NT2/D1 (cell line): Measurements from ENCODE around the gene PGAM2.

Experiments
- DNase-seq: peaks from one replicate; pipeline ENCODE4 v3.0.0-alpha.2; 2011; ENCODE audit warnings: low read depth, low spot score
- H3K27me3 ChIP-seq: 2 replicates; pipeline ENCODE4 v1.6.0; 2011; ENCODE audit warnings: mild to moderate bottlenecking; ENCODE audit not compliant: insufficient read length, insufficient read depth
- H3K36me3 ChIP-seq: 2 replicates; pipeline ENCODE4 v1.6.1; 2011; ENCODE audit warnings: mild to moderate bottlenecking, low read length, mixed read lengths; ENCODE audit not compliant: insufficient read depth, insufficient read length
- H3K4me1 ChIP-seq: 2 replicates; pipeline ENCODE4 v1.5.1; 2011; ENCODE audit not compliant: insufficient read depth, insufficient read length
- H3K4me3 ChIP-seq: 2 replicates; pipeline ENCODE4 v1.5.1; 2011; ENCODE audit warnings: low read depth; ENCODE audit not compliant: insufficient read length
- H3K9ac ChIP-seq: 2 replicates; pipeline ENCODE4 v1.6.0; 2011; ENCODE audit warnings: low read depth; ENCODE audit not compliant: insufficient read length
- H3K9me3 ChIP-seq: 2 replicates; pipeline ENCODE4 v1.5.1; 2011; ENCODE audit warnings: mild to moderate bottlenecking, low read length; ENCODE audit not compliant: insufficient read depth
- SUZ12 ChIP-seq: IDR thresholded peaks from 2 replicates; pipeline ENCODE4 v1.6.1; 2011; ENCODE audit not compliant: insufficient read length, insufficient read depth; ENCODE audit errors: extremely low read depth
- YY1 ChIP-seq: IDR thresholded peaks from 2 replicates; pipeline ENCODE4 v1.6.1; 2011; ENCODE audit not compliant: insufficient read length, insufficient read depth
- ZNF274 ChIP-seq: IDR thresholded peaks from 2 replicates; pipeline ENCODE4 v1.6.1; 2011; ENCODE audit warnings: mild to moderate bottlenecking, low read depth, low read length

The PGAM2 gene

DNA sequence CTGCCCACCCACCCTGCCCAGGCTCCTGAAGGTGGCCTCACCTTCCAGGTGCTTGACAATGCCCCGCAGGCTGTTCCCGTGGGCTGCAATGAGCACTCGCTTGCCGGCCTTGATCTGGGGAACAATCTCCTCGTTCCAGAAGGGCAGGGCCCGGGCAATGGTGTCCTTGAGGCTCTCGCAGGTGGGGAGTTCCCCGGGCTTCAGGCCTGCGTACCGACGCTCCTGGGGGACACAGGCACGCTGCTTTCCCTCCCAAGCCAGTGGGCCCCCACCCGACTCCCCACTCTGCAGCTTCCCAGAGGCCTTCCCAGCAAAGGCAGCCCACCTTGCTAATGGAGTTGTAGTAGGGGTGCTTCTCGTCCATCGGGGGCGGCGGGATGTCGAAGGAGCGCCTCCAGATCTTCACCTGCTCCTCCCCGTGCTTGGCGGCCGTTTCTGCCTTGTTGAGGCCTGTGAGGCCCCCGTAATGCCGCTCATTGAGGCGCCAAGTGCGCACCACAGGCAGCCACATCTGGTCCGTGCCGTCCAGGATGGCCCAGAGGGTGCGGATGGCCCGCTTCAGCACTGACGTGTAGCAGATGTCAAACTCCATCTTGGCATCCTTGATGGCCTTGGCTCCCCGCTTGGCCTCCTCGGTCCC is 456 bp downstream of the PGAM2 start:
- no peaks in the 10 kb centered on the region for H3K27me3 ChIP-seq
- peaks cover 31% of the 10 kb centered on the region for H3K4me1 ChIP-seq
- peaks cover 30% of the 10 kb centered on the region for H3K36me3 ChIP-seq
- H3K9ac ChIP-seq = peak overlapping the region; percentile 6
- TF ChIP-seq ZNF274 (no peak), SUZ12 (no peak), YY1 (no peak)
- no peak overlapping the region for H3K4me3 ChIP-seq
- no peaks in the 10 kb centered on the region for H3K9me3 ChIP-seq
- DNase-seq = no peak

DNA sequence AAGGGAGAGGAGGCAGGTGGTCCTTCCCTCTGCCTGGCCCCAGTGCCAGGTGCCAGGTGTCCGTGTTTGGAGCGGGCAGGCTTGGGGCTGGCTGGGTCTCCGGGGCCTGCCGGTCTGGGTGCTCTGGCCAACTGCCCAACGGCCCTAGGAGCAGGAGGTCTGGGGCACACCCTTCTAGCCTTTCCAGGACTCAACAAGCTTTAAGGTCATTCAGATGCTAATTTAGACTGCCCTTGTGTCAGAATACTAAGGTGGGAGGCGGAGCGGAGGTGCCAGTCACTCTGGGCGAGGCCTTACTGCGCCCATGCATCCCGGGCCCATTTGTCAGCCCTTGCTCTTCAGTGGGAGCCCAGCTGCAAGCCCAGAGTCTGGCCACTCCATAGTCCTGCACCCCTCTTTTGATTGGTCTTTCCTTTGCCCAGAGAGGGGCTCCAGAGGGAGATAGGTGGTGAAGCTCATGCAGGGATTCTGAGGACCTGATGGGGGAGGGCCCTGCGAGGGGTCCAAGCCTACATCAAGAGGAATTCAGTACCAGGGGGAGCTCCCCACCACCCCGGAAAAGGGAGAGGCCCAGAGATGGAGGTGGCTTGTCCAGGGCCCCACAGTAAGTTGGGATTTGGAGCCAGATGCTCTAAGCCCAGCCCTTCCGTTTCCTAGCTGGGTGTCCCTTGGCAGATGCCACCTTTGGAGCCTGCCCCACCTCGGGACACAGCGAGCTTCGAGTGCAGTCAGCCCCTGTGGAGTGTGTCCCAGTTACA is 1.3 kb downstream of the PGAM2 start:
- peaks cover 39% of the 10 kb centered on the region for H3K36me3 ChIP-seq
- no peaks in the 10 kb centered on the region for H3K27me3 ChIP-seq
- no peak for DNase-seq
- H3K4me3 ChIP-seq = peak overlapping the region; percentile 26
- H3K9me3 ChIP-seq = no peaks in the 10 kb centered on the region
- no peak for TF ChIP-seq YY1
- TF ChIP-seq SUZ12 = no peak
- TF ChIP-seq ZNF274 = no peak
- peak overlapping the region; percentile 75 for H3K9ac ChIP-seq
- peaks cover 31% of the 10 kb centered on the region for H3K4me1 ChIP-seq

DNA sequence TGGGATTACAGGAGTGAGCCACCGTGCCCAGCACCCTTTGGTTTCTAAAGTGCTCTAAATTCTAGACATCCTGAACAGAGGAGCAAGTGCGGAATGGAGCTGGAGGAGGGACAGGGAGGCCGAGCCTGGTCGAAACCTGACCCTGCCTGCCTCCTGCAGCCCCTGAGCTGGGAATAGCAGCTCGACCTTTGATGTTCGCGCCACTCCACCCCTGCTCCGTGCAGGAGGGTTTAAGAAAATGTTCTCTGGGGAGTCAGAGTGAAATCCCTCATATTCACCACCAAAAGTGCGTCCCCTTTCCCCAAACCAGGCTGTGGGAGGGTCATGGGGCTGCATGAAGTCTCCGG is 1.8 kb downstream of the PGAM2 start:
- Histone ChIP-seq H3K4me1 (peaks cover 31% of the 10 kb centered on the region), H3K9ac (peak overlapping the region; percentile 75), H3K36me3 (peaks cover 44% of the 10 kb centered on the region), H3K27me3 (no peaks in the 10 kb centered on the region), H3K9me3 (no peaks in the 10 kb centered on the region), H3K4me3 (peak overlapping the region; percentile 26)
- no peak for DNase-seq
- TF ChIP-seq ZNF274 (no peak), YY1 (no peak), SUZ12 (no peak)

DNA sequence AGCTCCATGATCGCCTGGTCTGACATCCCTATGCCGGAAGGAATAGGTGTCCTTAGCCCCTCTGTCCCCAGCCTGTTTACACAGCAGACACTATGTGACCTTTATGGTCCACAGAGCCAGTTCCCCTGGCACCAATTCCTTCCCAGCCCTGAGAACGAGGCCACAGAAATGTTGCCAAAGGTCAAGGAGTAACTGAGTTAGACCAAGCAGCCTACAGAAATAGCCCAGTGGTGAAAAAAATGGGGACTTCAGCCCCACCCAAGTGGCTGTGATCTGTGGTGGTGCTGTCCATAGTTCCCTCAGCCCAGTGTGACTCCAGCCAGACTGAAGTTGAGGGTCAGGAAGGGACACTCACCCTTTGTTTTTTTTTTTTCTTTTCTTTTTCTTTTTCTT is 2.5 kb downstream of the PGAM2 start:
- DNase-seq = no peak
- Histone ChIP-seq H3K9me3 (no peaks in the 10 kb centered on the region), H3K9ac (no peak overlapping the region), H3K4me3 (no peak overlapping the region), H3K27me3 (no peaks in the 10 kb centered on the region), H3K4me1 (peaks cover 31% of the 10 kb centered on the region), H3K36me3 (peaks cover 51% of the 10 kb centered on the region)
- TF ChIP-seq YY1 (no peak), ZNF274 (no peak), SUZ12 (no peak)

DNA sequence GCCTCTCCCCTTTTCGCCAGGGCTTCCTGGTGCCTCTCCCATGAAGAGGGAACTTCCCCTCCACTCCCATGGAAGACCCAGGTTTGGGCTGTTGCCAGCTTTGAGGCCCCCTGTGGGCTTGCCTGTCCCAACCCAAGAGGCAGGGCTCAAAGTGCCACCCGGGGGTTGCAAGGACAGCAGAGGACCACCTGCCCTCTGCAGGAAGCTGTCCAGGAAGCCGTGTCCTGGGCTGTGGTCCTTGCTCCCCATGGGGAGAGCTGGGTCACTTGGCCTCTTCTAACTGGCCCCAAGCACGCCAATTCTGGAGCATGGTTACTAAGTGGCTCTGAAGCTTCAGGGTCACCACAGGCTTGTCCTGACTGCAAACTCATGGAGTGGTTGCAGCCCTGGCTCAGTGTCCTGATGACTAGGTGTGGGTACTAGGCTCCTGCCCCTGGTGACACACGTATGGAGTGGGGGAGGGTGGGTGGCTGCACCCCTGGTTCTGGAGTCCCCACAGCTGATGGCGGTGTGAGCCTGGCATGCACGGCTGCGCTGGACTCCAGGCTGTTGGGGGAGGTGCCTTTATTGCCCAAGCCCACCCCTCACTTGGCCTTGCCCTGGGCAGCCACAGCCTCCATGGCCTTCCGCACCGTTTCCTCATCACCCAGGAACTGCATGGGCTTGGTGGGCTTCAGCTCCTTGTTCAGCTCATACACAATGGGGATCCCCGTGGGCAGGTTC is 3.0 kb downstream of the PGAM2 start:
- TF ChIP-seq ZNF274 (no peak), YY1 (no peak), SUZ12 (no peak)
- Histone ChIP-seq H3K9ac (no peak overlapping the region), H3K27me3 (no peaks in the 10 kb centered on the region), H3K36me3 (peaks cover 56% of the 10 kb centered on the region), H3K9me3 (no peaks in the 10 kb centered on the region), H3K4me1 (peaks cover 31% of the 10 kb centered on the region), H3K4me3 (no peak overlapping the region)
- DNase-seq = no peak

DNA sequence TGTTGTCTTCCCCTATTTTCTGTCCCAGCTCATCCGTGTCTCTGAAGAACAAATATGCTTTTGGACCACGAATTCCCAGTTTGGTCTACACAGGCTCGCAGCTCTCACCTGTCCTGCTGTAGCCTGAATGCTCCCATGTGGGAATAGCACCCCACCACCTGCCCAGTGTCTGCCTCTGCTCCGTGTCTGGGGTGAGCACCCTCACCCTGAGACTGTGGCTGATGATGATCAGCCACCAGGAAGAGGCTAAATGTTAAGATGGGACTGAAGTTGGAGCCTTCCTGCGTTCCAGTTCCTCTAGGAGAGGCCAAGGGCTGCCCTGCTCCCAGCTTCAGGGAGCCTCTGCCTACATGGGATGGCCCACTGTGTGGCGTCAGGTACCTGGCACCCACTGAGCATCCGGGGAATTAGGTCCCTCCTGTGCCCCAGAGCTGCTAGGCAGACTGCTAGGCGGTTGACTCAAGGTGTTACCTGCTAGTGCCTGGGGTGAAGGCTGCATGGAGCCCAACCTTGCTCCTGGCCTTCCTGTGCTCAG is 3.7 kb downstream of the PGAM2 start:
- peaks cover 62% of the 10 kb centered on the region for H3K36me3 ChIP-seq
- peaks cover 30% of the 10 kb centered on the region for H3K4me1 ChIP-seq
- TF ChIP-seq YY1 = no peak
- TF ChIP-seq ZNF274 = no peak
- no peak for TF ChIP-seq SUZ12
- DNase-seq = no peak
- H3K9ac ChIP-seq = no peak overlapping the region
- H3K4me3 ChIP-seq = no peak overlapping the region
- no peaks in the 10 kb centered on the region for H3K9me3 ChIP-seq
- H3K27me3 ChIP-seq = no peaks in the 10 kb centered on the region

DNA sequence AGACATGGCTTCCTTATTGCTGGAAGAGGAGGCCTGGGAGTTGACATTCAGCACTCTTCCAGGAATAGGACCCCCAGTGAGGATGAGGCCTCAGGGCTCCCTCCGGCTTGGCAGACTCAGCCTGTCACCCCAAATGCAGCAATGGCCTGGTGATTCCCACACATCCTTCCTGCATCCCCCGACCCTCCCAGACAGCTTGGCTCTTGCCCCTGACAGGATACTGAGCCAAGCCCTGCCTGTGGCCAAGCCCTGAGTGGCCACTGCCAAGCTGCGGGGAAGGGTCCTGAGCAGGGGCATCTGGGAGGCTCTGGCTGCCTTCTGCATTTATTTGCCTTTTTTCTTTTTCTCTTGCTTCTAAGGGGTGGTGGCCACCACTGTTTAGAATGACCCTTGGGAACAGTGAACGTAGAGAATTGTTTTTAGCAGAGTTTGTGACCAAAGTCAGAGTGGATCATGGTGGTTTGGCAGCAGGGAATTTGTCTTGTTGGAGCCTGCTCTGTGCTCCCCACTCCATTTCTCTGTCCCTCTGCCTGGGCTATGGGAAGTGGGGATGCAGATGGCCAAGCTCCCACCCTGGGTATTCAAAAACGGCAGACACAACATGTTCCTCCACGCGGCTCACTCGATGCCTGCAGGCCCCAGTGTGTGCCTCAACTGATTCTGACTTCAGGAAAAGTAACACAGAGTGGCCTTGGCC is 4.3 kb downstream of the PGAM2 start:
- Histone ChIP-seq H3K9ac (no peak overlapping the region), H3K36me3 (peaks cover 69% of the 10 kb centered on the region), H3K9me3 (no peaks in the 10 kb centered on the region), H3K4me1 (peaks cover 24% of the 10 kb centered on the region), H3K4me3 (no peak overlapping the region), H3K27me3 (no peaks in the 10 kb centered on the region)
- TF ChIP-seq SUZ12 (no peak), ZNF274 (no peak), YY1 (no peak)
- DNase-seq = no peak
